ENCODE results near the gene PRDX3. TPM values are rescaled to one million over a fixed set of nuclear protein-coding genes. Genes with fewer than 3 reads are reported as not detected.

PRDX3 gene
- polyA plus RNA-seq, 1 of the 3 experiments (the other 2 are of a cell fraction) = 193 TPM

DNA sequence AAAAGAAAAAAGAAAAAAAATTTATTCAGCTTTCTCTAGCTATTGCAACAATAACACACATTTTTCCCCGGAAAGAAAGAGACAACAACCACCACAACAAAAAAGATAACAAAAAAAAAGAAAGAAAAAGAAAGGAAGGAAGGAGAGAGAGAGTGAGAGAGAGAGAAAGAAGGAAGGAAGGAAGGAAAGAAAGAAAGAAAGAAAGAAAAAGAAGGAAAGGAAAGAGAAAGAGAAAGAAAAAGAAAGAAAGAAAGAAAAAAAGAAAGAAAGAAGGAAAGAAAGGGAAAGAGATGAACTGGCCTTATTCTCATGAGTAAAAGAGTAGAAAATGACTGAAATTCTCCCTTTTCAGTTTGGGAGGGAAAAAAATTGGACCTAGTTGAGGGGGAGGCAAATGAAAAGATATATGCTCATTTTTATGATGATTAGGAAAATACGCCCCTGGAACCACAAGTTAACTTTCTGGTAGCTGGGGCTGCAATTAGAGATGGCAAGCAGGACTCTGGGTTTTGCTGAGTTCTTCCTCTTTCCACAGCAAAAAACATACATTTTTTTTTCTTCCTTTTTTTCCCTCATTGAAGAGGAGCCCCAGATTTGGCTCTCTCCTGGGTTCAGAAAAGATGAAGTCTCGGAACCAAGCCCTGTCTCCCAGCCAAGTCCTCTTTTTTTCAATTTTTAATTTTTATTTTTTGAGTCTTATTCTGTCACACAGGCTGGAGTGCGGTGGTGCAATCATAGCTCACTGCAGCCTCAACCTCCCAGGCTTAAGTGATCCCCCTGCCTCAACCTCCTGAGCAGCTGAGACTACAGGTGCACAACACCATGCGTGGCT lies 12.6 kb upstream of the PRDX3 start:
- Histone ChIP-seq H3K4me2 (no peak overlapping the region), H2AFZ (ENCODE audit: low read depth) (no peak overlapping the region), H3K4me1 (ENCODE audit: control insufficient read depth in 1 of 2, insufficient read depth in 2 of 2, low read depth in 1 of 2, low read length in 1 of 2) (peaks cover 0 to 6% of the 10 kb centered on the region in 2 experiments; a peak in 1 of 4 replicates), H3K9me2 (no peaks in the 10 kb centered on the region), H4K20me1 (ENCODE audit: insufficient read depth) (no peaks in the 10 kb centered on the region), H3K9me3 (no peaks in the 10 kb centered on the region), H3F3A (replicated peaks; ENCODE audit: insufficient read depth) (peaks cover 6% of the 10 kb centered on the region), H3K79me2 (ENCODE audit: insufficient read depth) (no peaks in the 10 kb centered on the region), H3K27ac (ENCODE audit: low read depth in 2 of 2, low read length in 1 of 2) (no peak overlapping the region), H3K36me3 (replicated peaks in 1 of 2; ENCODE audit: control insufficient read depth in 1 of 2, insufficient read depth in 2 of 2, low read length in 1 of 2) (no peaks in the 10 kb centered on the region), H3K4me3 (ENCODE audit: low read depth in 2 of 2, low read length in 1 of 2) (no peak overlapping the region), H3K27me3 (ENCODE audit: insufficient read depth) (no peaks in the 10 kb centered on the region), H3K9ac (no peak overlapping the region)
- POLR2A ChIA-PET = no interaction called here
- TF ChIP-seq, protein P1, sequence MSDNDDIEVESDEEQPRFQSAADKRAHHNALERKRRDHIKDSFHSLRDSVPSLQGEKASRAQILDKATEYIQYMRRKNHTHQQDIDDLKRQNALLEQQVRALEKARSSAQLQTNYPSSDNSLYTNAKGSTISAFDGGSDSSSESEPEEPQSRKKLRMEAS (IDR thresholded peaks at IDR 0.05; ENCODE audit: low read depth) = no peak
- TF ChIP-seq YY1 (IDR thresholded peaks at IDR 0.05; ENCODE audit: low read depth) = no peak
- TF ChIP-seq, protein P2, sequence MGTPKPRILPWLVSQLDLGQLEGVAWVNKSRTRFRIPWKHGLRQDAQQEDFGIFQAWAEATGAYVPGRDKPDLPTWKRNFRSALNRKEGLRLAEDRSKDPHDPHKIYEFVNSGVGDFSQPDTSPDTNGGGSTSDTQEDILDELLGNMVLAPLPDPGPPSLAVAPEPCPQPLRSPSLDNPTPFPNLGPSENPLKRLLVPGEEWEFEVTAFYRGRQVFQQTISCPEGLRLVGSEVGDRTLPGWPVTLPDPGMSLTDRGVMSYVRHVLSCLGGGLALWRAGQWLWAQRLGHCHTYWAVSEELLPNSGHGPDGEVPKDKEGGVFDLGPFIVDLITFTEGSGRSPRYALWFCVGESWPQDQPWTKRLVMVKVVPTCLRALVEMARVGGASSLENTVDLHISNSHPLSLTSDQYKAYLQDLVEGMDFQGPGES (IDR thresholded peaks at IDR 0.05; ENCODE audit: low read depth, low read length) = no peak
- TF ChIP-seq RXRA (IDR thresholded peaks at IDR 0.05; ENCODE audit: borderline replicate concordance, low read depth) = no peak
- TF ChIP-seq GABPA (IDR thresholded peaks at IDR 0.05; ENCODE audit: low read depth) = no peak
- no peak for TF ChIP-seq EZH2phosphoT487 (IDR thresholded peaks at IDR 0.05; ENCODE audit: borderline replicate concordance, low read depth)
- TF ChIP-seq ELF1 (IDR thresholded peaks at IDR 0.05) = no peak
- no peak for TF ChIP-seq EP300 (IDR thresholded peaks at IDR 0.05; ENCODE audit: borderline replicate concordance in 1 of 2, low read depth in 1 of 2, low read length in 1 of 2)
- TF ChIP-seq, protein P3, sequence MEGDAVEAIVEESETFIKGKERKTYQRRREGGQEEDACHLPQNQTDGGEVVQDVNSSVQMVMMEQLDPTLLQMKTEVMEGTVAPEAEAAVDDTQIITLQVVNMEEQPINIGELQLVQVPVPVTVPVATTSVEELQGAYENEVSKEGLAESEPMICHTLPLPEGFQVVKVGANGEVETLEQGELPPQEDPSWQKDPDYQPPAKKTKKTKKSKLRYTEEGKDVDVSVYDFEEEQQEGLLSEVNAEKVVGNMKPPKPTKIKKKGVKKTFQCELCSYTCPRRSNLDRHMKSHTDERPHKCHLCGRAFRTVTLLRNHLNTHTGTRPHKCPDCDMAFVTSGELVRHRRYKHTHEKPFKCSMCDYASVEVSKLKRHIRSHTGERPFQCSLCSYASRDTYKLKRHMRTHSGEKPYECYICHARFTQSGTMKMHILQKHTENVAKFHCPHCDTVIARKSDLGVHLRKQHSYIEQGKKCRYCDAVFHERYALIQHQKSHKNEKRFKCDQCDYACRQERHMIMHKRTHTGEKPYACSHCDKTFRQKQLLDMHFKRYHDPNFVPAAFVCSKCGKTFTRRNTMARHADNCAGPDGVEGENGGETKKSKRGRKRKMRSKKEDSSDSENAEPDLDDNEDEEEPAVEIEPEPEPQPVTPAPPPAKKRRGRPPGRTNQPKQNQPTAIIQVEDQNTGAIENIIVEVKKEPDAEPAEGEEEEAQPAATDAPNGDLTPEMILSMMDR (IDR thresholded peaks at IDR 0.05) = no peak
- TF ChIP-seq TAF1 (IDR thresholded peaks at IDR 0.05; ENCODE audit: borderline replicate concordance, low read depth, low read length) = no peak
- no peak for TF ChIP-seq MEF2A (IDR thresholded peaks at IDR 0.05; ENCODE audit: borderline replicate concordance, low read depth)
- TF ChIP-seq, protein P4, sequence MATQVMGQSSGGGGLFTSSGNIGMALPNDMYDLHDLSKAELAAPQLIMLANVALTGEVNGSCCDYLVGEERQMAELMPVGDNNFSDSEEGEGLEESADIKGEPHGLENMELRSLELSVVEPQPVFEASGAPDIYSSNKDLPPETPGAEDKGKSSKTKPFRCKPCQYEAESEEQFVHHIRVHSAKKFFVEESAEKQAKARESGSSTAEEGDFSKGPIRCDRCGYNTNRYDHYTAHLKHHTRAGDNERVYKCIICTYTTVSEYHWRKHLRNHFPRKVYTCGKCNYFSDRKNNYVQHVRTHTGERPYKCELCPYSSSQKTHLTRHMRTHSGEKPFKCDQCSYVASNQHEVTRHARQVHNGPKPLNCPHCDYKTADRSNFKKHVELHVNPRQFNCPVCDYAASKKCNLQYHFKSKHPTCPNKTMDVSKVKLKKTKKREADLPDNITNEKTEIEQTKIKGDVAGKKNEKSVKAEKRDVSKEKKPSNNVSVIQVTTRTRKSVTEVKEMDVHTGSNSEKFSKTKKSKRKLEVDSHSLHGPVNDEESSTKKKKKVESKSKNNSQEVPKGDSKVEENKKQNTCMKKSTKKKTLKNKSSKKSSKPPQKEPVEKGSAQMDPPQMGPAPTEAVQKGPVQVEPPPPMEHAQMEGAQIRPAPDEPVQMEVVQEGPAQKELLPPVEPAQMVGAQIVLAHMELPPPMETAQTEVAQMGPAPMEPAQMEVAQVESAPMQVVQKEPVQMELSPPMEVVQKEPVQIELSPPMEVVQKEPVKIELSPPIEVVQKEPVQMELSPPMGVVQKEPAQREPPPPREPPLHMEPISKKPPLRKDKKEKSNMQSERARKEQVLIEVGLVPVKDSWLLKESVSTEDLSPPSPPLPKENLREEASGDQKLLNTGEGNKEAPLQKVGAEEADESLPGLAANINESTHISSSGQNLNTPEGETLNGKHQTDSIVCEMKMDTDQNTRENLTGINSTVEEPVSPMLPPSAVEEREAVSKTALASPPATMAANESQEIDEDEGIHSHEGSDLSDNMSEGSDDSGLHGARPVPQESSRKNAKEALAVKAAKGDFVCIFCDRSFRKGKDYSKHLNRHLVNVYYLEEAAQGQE (IDR thresholded peaks at IDR 0.05; ENCODE audit: low read depth, low read length) = no peak
- TF ChIP-seq, protein P5, sequence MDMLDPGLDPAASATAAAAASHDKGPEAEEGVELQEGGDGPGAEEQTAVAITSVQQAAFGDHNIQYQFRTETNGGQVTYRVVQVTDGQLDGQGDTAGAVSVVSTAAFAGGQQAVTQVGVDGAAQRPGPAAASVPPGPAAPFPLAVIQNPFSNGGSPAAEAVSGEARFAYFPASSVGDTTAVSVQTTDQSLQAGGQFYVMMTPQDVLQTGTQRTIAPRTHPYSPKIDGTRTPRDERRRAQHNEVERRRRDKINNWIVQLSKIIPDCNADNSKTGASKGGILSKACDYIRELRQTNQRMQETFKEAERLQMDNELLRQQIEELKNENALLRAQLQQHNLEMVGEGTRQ (IDR thresholded peaks at IDR 0.05; ENCODE audit: borderline replicate concordance, low read depth, low read length) = no peak
- TF ChIP-seq SMC3 (IDR thresholded peaks at IDR 0.05; ENCODE audit: low read depth, low read length) = no peak
- no peak for TF ChIP-seq FOXJ3 (CRISPR knock-in tag; IDR thresholded peaks at IDR 0.05)
- TF ChIP-seq FOSL2 (IDR thresholded peaks at IDR 0.05; ENCODE audit: borderline replicate concordance, low read depth) = no peak
- TF ChIP-seq CHD2 (IDR thresholded peaks at IDR 0.05; ENCODE audit: low read length, partially characterized antibody) = no peak
- TF ChIP-seq NRF1 (IDR thresholded peaks at IDR 0.05; ENCODE audit: low read depth, low read length) = no peak
- no peak for TF ChIP-seq SIN3A (IDR thresholded peaks at IDR 0.05; ENCODE audit: borderline replicate concordance, low read depth, low read length)
- WGBS (ENCODE audit: low lambda C conversion rate) = 54% methylated on average over 5 of the region's 5 CpGs
- DNase-seq = no peak
- CTCF ChIA-PET = interaction anchor here (1.1 to 3.2 kb wide), 6 partner anchors 8 to 352 kb away, joined by 3 to 41 read pairs (median 7); no protein-coding TSS in a partner anchor

All from SK-N-SH (cell line).